Thoracic aorta (tissue), 2 donors: ENCODE results near the gene ZNF248. TPM values are rescaled to one million over a fixed set of nuclear protein-coding genes. Genes with fewer than 3 reads are reported as not detected.

Source experiments
- ATAC-seq: fragments of 150-250 bp; one replicate; pipeline ENCODE4 v1.8.0; 2017; ENCODE audit warnings: low read depth; ENCODE audit not compliant: insufficient number of reproducible peaks, low FRiP score
- DNase-seq: peaks from one replicate; pipeline ENCODE4 v3.0.0-alpha.2; 2020; ENCODE audit warnings: low spot score
- H3K27ac ChIP-seq, 2 donors: fragments of 200-600 bp; sonication (generic); 1 replicate in 1 of 2; 2 replicates in 1 of 2; pipeline ENCODE4 v1.5.1; 2016; ENCODE audit warnings: mild to moderate bottlenecking in 2 of 2, moderate library complexity in 2 of 2
- H3K27me3 ChIP-seq: fragments of 200-600 bp; sonication (generic); replicated peaks from 2 replicates; pipeline ENCODE4 v1.6.0; 2016; ENCODE audit warnings: mild to moderate bottlenecking; ENCODE audit not compliant: insufficient read depth
- H3K36me3 ChIP-seq: fragments of 200-600 bp; sonication (generic); one replicate; pipeline ENCODE4 v1.5.1; 2016
- H3K4me1 ChIP-seq, 2 donors: fragments of 200-600 bp; sonication (generic); 1 replicate in 1 of 2; 2 replicates in 1 of 2; pipeline versions ENCODE4 v1.5.1 to v1.6.0; 2016; ENCODE audit warnings: low read depth in 2 of 2, mild to moderate bottlenecking in 1 of 2; ENCODE audit not compliant: control insufficient read depth in 1 of 2
- H3K4me3 ChIP-seq: fragments of 200-600 bp; sonication (generic); 2 replicates; pipeline ENCODE4 v1.5.1; 2016; ENCODE audit warnings: mild to moderate bottlenecking
- H3K9me3 ChIP-seq: fragments of 200-600 bp; sonication (generic); 2 replicates; pipeline ENCODE4 v1.5.1; 2016
- total RNA-seq, 2 donors: library from RNA; depleted of rRNA; stranded (reverse); fragments of >200 nt; gene quantifications; one replicate each; pipeline versions ENCODE4 v1.1.0 to v1.2.3, GENCODE V29; 2016
- TF ChIP-seq, protein P1 (sequence below): fragments of 200-600 bp; sonication (generic); IDR thresholded peaks from one replicate; pipeline ENCODE4 v1.5.1; 2019; ENCODE audit warnings: antibody characterized with exemption

ZNF248 gene
- total RNA-seq, 2 donors from 2014 or later: 16.4 to 21.2 TPM

- Histone ChIP-seq H3K9me3 (peaks cover 8% of the 10 kb centered on the region), H3K27ac (no peak overlapping the region), H3K27me3 (no peaks in the 10 kb centered on the region), H3K4me3 (no peak overlapping the region), H3K36me3 (no peaks in the 10 kb centered on the region), H3K4me1 (no peaks in the 10 kb centered on the region)
- TF ChIP-seq, protein P1, sequence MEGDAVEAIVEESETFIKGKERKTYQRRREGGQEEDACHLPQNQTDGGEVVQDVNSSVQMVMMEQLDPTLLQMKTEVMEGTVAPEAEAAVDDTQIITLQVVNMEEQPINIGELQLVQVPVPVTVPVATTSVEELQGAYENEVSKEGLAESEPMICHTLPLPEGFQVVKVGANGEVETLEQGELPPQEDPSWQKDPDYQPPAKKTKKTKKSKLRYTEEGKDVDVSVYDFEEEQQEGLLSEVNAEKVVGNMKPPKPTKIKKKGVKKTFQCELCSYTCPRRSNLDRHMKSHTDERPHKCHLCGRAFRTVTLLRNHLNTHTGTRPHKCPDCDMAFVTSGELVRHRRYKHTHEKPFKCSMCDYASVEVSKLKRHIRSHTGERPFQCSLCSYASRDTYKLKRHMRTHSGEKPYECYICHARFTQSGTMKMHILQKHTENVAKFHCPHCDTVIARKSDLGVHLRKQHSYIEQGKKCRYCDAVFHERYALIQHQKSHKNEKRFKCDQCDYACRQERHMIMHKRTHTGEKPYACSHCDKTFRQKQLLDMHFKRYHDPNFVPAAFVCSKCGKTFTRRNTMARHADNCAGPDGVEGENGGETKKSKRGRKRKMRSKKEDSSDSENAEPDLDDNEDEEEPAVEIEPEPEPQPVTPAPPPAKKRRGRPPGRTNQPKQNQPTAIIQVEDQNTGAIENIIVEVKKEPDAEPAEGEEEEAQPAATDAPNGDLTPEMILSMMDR: no peak
- no peak for DNase-seq
- no peak for ATAC-seq
Observed at GRCh38 chr10:37754538-37755323, 102.7 kb downstream of the ZNF248 start.

DNA sequence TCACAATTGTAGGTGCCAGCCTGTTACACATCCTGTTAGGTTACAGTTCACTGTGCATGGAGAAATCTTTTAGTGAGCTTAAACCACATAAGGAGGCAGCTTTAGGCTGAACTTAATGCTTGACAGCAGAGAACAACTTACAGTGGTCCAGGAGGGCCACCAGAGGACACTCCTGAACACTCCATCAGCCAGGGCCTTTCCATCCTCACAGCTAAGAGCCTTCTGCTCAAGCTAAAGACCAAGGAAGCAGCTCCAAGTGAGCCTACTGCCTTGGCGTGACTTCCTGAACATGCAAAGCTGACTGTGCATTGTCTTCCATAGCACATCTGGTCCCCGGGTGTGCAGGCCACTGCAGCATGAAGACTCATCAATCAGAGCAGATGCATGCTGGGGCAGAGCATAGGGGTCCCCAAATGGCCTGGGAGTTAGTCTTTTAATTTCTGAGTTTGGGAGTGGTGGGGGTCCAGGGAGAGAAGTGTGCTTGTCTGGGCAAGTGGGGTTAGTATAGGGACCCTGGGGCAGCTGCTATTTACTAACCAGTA is 105.0 kb downstream of the ZNF248 start:
- ATAC-seq (no peak), DNase-seq (no peak)
- Histone ChIP-seq H3K36me3 (no peaks in the 10 kb centered on the region), H3K4me1 (no peaks in the 10 kb centered on the region), H3K27me3 (no peaks in the 10 kb centered on the region), H3K4me3 (no peak overlapping the region), H3K9me3 (peaks cover 8% of the 10 kb centered on the region), H3K27ac (no peak overlapping the region)
- TF ChIP-seq, protein P1: no peak

GRCh38 chr10:37748170-37748569 is 109.2 kb downstream of the ZNF248 start:
- Histone ChIP-seq H3K9me3 (peaks cover 5% of the 10 kb centered on the region), H3K27me3 (no peaks in the 10 kb centered on the region), H3K27ac (no peak overlapping the region), H3K36me3 (no peaks in the 10 kb centered on the region), H3K4me3 (no peak overlapping the region), H3K4me1 (no peaks in the 10 kb centered on the region)
- ATAC-seq (no peak), DNase-seq (no peak)
- TF ChIP-seq, protein P1: no peak

DNA sequence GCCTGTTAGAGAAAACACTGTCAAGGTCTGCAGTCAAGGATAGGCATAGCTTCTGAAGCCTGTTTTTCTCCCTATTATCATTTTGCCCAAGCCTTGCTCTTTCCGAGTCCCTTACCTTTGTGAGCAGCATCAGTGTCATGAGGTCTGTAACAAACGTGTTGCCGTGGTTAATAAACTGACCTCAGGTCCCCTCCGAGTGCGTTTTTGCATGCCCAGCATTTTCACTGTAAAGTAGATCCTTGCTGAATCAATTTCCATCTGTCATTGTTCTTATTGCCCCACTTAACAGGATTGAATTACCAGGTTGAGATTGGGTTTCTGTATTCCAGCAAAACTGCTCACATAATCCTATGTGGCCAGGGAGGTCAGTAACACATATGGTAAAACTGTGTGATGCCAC is 110.3 kb downstream of the ZNF248 start:
- peaks cover 5% of the 10 kb centered on the region for H3K9me3 ChIP-seq
- no peak overlapping the region for H3K4me3 ChIP-seq
- DNase-seq (no peak), ATAC-seq (no peak)
- no peaks in the 10 kb centered on the region for H3K4me1 ChIP-seq
- H3K27ac ChIP-seq: no peak overlapping the region
- H3K36me3 ChIP-seq: no peaks in the 10 kb centered on the region
- H3K27me3 ChIP-seq: no peaks in the 10 kb centered on the region
- TF ChIP-seq, protein P1: no peak

DNA sequence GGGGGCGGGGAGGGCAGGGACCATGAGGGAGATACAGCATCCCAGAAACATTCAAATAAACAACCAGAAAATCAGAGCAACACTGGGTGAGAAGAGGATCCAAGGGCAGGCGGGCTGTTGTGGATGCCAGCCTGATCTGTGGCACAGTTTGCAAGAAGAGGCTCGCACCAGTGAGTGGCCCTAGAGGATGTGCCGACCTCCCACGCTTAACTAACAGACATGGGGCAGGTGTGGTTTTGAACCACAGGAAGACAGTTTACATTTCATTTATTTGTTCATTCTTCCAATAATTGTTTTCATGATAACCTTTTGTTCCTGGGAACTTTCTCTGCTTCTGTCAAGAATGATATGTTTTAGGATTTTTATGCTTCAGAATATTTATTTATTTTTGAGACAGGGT is 115.6 kb downstream of the ZNF248 start:
- no peak overlapping the region for H3K27ac ChIP-seq
- DNase-seq: no peak
- no peak overlapping the region for H3K4me3 ChIP-seq
- no peaks in the 10 kb centered on the region for H3K36me3 ChIP-seq
- H3K27me3 ChIP-seq: no peaks in the 10 kb centered on the region
- TF ChIP-seq, protein P1: no peak
- no peaks in the 10 kb centered on the region for H3K4me1 ChIP-seq
- ATAC-seq: no peak
- H3K9me3 ChIP-seq: no peaks in the 10 kb centered on the region
